ENCODE data around the gene WDR70.

Gene WDR70

DNA sequence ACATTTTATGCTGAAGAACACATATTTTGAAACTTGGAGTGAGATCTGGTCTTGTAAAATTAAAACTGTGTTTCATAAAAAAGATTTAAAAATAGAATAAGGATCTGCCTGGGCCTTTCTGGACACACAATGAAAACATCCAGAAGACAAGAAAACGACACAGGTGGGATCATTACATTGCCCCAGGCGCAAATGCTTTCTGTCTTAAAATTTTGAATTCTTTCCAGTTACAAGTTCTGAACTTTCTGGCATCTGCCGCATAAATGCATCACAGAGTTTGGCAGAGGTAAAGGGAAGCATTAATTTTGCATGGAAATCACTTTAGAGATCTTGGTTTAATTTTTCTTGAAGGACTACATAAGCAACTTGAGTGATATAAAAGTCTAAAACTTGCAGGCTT, 219.6 kb downstream of the WDR70 start:
- no peak for DNase-seq (ENCODE audit: extremely low read depth, insufficient read length)
- Histone ChIP-seq H3K4me3 (replicated peaks; ENCODE audit: low read depth, low read length) (no peak overlapping the region), H3K36me3 (ENCODE audit: control insufficient read depth, insufficient read depth, low read length) (no peaks in the 10 kb centered on the region), H3K27me3 (replicated peaks; ENCODE audit: control insufficient read depth, insufficient read depth, low read length) (no peaks in the 10 kb centered on the region)
- TF ChIP-seq, protein P1, sequence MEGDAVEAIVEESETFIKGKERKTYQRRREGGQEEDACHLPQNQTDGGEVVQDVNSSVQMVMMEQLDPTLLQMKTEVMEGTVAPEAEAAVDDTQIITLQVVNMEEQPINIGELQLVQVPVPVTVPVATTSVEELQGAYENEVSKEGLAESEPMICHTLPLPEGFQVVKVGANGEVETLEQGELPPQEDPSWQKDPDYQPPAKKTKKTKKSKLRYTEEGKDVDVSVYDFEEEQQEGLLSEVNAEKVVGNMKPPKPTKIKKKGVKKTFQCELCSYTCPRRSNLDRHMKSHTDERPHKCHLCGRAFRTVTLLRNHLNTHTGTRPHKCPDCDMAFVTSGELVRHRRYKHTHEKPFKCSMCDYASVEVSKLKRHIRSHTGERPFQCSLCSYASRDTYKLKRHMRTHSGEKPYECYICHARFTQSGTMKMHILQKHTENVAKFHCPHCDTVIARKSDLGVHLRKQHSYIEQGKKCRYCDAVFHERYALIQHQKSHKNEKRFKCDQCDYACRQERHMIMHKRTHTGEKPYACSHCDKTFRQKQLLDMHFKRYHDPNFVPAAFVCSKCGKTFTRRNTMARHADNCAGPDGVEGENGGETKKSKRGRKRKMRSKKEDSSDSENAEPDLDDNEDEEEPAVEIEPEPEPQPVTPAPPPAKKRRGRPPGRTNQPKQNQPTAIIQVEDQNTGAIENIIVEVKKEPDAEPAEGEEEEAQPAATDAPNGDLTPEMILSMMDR (IDR thresholded peaks at IDR 0.05; ENCODE audit: insufficient read depth, low read length, poor library complexity, severe bottlenecking): no peak

DNA sequence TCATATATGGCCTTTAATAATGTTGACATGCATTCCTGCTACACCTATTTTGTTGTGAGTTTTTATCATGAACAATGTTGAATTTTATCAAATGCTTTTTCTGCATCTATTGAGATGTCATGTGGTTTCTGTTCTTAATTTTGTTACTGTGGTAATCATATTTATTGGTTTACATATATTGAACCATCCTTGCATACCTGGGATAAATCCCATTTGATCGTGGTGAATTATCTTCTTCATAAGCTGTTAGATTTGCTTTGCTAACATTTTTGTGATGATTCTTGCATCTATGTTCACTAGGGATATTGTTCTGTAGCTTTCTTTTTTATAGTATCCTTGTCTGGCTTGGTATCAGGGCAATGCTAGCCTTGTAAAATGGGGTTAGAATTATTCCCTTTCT, 222.0 kb downstream of the WDR70 start:
- DNase-seq (ENCODE audit: extremely low read depth, insufficient read length): no peak
- H3K4me3 ChIP-seq (replicated peaks; ENCODE audit: low read depth, low read length): no peak overlapping the region
- H3K36me3 ChIP-seq (ENCODE audit: control insufficient read depth, insufficient read depth, low read length): no peaks in the 10 kb centered on the region
- TF ChIP-seq, protein P1 (IDR thresholded peaks at IDR 0.05; ENCODE audit: insufficient read depth, low read length, poor library complexity, severe bottlenecking): no peak
- H3K27me3 ChIP-seq (replicated peaks; ENCODE audit: control insufficient read depth, insufficient read depth, low read length): no peaks in the 10 kb centered on the region

DNA sequence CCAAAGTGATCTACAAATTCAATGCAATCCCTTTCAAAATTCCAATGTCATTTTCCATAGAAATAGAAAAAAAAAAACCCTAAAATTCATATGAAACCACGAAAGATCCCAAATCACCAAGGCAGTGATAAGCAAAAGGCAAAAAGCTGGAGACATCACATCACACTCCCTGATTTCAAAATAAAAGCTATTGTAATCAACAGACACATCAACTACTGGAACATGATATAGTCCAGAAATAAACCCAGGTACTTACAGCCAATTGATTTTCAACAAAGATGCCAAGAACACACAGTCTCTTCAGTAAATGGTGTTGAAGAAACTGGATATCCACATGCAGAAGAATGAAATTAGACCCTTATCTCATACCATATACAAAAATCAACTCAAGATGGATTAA, 224.0 kb downstream of the WDR70 start:
- no peaks in the 10 kb centered on the region for H3K27me3 ChIP-seq (replicated peaks; ENCODE audit: control insufficient read depth, insufficient read depth, low read length)
- TF ChIP-seq, protein P1 (IDR thresholded peaks at IDR 0.05; ENCODE audit: insufficient read depth, low read length, poor library complexity, severe bottlenecking): no peak
- no peak overlapping the region for H3K4me3 ChIP-seq (replicated peaks; ENCODE audit: low read depth, low read length)
- DNase-seq (ENCODE audit: extremely low read depth, insufficient read length): no peak
- no peaks in the 10 kb centered on the region; the same call in 1 of the 2 replicates for H3K36me3 ChIP-seq (ENCODE audit: control insufficient read depth, insufficient read depth, low read length)

DNA sequence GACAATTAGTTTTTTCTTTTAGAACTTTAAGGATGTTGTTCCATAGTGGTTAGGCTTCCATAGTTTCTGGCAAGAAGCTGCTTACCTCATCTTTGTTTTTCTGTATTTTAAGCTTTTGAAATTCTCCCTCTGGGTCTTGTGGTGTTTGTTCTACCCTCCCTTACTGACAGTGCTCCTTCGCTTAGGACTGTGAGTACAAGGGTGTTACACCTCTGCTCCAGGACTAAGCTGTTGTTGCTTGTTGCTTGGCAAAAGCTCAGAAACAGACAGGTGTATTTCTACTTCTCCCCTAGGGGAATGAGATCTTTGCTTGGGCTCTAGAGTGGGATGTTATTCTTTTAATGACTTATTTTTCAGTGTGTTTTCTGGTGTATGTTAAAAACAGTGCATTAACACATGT, 225.2 kb downstream of the WDR70 start:
- TF ChIP-seq, protein P1 (IDR thresholded peaks at IDR 0.05; ENCODE audit: insufficient read depth, low read length, poor library complexity, severe bottlenecking): no peak
- no peaks in the 10 kb centered on the region; the same call in 1 of the 2 replicates for H3K36me3 ChIP-seq (ENCODE audit: control insufficient read depth, insufficient read depth, low read length)
- H3K4me3 ChIP-seq (replicated peaks; ENCODE audit: low read depth, low read length): no peak overlapping the region
- no peak for DNase-seq (ENCODE audit: extremely low read depth, insufficient read length)
- H3K27me3 ChIP-seq (replicated peaks; ENCODE audit: control insufficient read depth, insufficient read depth, low read length): no peaks in the 10 kb centered on the region

DNA sequence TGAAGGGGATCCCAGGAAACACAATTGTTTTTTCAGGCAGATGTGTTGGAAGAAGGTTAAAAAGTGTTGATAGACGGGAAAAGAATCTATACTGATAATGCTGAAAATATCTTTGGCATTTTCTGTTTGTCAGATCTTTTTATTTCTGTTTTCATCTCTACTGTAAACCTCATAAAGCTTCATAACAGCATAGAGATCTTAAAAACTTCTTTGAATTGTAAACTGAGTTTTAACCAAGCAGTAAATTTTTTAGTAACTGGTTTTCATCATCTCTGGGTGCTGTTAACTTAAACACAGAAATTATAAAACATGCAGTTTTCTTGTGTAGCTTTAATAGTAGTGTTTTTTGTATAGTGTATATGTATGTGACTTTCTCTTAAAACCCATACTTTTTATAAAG, 227.0 kb downstream of the WDR70 start:
- no peaks in the 10 kb centered on the region; the same call in 1 of the 2 replicates for H3K36me3 ChIP-seq (ENCODE audit: control insufficient read depth, insufficient read depth, low read length)
- TF ChIP-seq, protein P1 (IDR thresholded peaks at IDR 0.05; ENCODE audit: insufficient read depth, low read length, poor library complexity, severe bottlenecking): no peak
- DNase-seq (ENCODE audit: extremely low read depth, insufficient read length): no peak
- H3K27me3 ChIP-seq (replicated peaks; ENCODE audit: control insufficient read depth, insufficient read depth, low read length): no peaks in the 10 kb centered on the region
- no peak overlapping the region for H3K4me3 ChIP-seq (replicated peaks; ENCODE audit: low read depth, low read length)

DNA sequence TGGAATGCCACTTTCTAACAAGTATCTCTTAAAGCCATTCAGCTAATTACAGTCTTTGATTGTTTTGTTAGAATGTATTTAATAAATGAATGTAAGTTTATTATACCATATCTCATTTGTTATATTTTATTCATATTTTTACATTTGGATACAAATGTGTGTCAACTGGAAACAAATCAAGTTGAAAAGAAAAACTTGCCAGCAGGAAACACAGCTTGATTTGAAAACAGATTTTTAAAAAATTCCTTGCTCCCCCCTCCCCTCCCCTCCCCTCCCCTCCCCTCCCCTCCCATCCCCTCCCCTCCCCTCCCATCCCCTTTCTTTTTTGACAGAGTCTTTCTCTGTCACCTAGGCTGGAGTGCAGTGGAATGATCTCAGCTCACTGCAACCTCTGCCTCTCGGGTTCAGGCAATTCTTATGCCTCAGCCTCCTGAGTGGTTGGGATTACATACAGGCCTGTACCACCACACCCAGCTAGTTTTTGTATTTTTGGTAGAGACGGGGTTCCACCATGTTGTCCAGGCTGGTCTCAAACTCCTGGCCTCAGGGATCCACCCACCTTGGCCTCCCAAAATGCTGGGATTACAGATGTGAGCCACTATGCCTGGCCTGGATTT, 227.6 kb downstream of the WDR70 start:
- Histone ChIP-seq H3K4me3 (replicated peaks; ENCODE audit: low read depth, low read length) (no peak overlapping the region), H3K36me3 (ENCODE audit: control insufficient read depth, insufficient read depth, low read length) (no peaks in the 10 kb centered on the region; the same call in 1 of the 2 replicates), H3K27me3 (replicated peaks; ENCODE audit: control insufficient read depth, insufficient read depth, low read length) (no peaks in the 10 kb centered on the region)
- DNase-seq (ENCODE audit: extremely low read depth, insufficient read length): no peak
- TF ChIP-seq, protein P1 (IDR thresholded peaks at IDR 0.05; ENCODE audit: insufficient read depth, low read length, poor library complexity, severe bottlenecking): no peak
